DND-41 (cell line): Measurements from ENCODE around the gene HDAC10.

Source experiments
- EZH2 ChIP-seq: IDR thresholded peaks from 3 replicates; pipeline ENCODE4 v1.6.1; 2012; ENCODE audit warnings: borderline replicate concordance, low read depth, mild to moderate bottlenecking, moderate library complexity, low read length, inconsistent platforms; ENCODE audit not compliant: severe bottlenecking
- TF ChIP-seq, protein P1 (sequence below): IDR thresholded peaks from 2 replicates; pipeline ENCODE4 v1.5.1; 2012; ENCODE audit warnings: borderline replicate concordance, low read length, moderate library complexity, mild to moderate bottlenecking; ENCODE audit not compliant: poor library complexity, severe bottlenecking; ENCODE audit errors: extremely low read depth

- TF ChIP-seq, protein P1, sequence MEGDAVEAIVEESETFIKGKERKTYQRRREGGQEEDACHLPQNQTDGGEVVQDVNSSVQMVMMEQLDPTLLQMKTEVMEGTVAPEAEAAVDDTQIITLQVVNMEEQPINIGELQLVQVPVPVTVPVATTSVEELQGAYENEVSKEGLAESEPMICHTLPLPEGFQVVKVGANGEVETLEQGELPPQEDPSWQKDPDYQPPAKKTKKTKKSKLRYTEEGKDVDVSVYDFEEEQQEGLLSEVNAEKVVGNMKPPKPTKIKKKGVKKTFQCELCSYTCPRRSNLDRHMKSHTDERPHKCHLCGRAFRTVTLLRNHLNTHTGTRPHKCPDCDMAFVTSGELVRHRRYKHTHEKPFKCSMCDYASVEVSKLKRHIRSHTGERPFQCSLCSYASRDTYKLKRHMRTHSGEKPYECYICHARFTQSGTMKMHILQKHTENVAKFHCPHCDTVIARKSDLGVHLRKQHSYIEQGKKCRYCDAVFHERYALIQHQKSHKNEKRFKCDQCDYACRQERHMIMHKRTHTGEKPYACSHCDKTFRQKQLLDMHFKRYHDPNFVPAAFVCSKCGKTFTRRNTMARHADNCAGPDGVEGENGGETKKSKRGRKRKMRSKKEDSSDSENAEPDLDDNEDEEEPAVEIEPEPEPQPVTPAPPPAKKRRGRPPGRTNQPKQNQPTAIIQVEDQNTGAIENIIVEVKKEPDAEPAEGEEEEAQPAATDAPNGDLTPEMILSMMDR, result no peak
- no peak for TF ChIP-seq EZH2
Observed at GRCh38 chr22:50216684-50217520, 34.2 kb downstream of the HDAC10 start.
